DOHH2 (cell line): ENCODE data around the gene NR5A2.

ENCODE experiments used
- EZH2phosphoT487 ChIP-seq: fragments of 200-600 bp; sonication (generic); IDR thresholded peaks from 2 replicates; pipeline ENCODE4 v1.6.1; 2017; ENCODE audit warnings: borderline replicate concordance, mild to moderate bottlenecking, antibody characterized with exemption, low read length, moderate library complexity, mixed read lengths
- TF ChIP-seq, protein P1 (sequence below): fragments of 200-600 bp; sonication (generic); IDR thresholded peaks from one replicate; pipeline ENCODE4 v1.5.1; 2014; ENCODE audit warnings: antibody characterized with exemption, mild to moderate bottlenecking, low read depth, low read length; ENCODE audit not compliant: poor library complexity, severe bottlenecking

DNA sequence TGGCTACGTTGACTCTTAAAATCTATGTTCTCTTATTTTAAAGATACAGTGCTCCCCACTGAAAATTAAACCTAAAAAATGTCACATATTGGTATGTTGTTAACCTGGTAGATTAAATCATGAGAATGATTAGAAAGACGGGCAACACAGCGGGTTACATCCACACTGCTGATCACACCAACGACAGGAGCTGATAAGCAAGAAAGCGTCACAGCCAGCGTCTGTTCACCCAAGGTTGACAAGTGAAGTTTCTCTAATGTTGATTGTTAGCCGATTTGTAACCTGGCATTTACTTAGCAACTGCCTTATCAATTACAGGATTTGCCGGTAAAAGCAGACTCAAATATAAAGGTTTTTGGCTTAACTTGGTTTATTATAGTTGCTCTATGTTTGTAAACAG is 149.3 kb downstream of the NR5A2 start:
- TF ChIP-seq, protein P1, sequence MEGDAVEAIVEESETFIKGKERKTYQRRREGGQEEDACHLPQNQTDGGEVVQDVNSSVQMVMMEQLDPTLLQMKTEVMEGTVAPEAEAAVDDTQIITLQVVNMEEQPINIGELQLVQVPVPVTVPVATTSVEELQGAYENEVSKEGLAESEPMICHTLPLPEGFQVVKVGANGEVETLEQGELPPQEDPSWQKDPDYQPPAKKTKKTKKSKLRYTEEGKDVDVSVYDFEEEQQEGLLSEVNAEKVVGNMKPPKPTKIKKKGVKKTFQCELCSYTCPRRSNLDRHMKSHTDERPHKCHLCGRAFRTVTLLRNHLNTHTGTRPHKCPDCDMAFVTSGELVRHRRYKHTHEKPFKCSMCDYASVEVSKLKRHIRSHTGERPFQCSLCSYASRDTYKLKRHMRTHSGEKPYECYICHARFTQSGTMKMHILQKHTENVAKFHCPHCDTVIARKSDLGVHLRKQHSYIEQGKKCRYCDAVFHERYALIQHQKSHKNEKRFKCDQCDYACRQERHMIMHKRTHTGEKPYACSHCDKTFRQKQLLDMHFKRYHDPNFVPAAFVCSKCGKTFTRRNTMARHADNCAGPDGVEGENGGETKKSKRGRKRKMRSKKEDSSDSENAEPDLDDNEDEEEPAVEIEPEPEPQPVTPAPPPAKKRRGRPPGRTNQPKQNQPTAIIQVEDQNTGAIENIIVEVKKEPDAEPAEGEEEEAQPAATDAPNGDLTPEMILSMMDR, result no peak
- TF ChIP-seq EZH2phosphoT487, result no peak
